OCI-LY3 (cell line): ENCODE measurements around the gene PLLP.

Experiments used
- H2AFZ ChIP-seq: fragments of 200-600, 300-600 bp; shearing (Covaris generic); 2 replicates; pipeline ENCODE4 v1.6.0; 2014; ENCODE audit warnings: antibody characterized with exemption, low read depth, low read length
- H3K27ac ChIP-seq: fragments of 200-600, 300-600 bp; sonication (generic); 2 replicates; pipeline ENCODE4 v1.5.1; 2014; ENCODE audit warnings: mild to moderate bottlenecking, low read length, moderate library complexity, mixed read lengths
- H3K27me3 ChIP-seq: fragments of 200-600, 300-600 bp; sonication (generic); 2 replicates; pipeline ENCODE4 v1.6.1; 2014; ENCODE audit warnings: low read depth, low read length, mixed read lengths
- H3K36me3 ChIP-seq: fragments of 200-600, 300-600 bp; sonication (generic); replicated peaks from 2 replicates; pipeline ENCODE3; 2014; ENCODE audit warnings: low read depth, low read length, mixed read lengths
- H3K4me1 ChIP-seq: fragments of 300-600, 200-600 bp; sonication (generic); 2 replicates; pipeline ENCODE4 v1.6.1; 2014; ENCODE audit warnings: low read length, mixed read lengths
- H3K4me2 ChIP-seq: fragments of 200-600, 300-600 bp; sonication (generic); 2 replicates; pipeline ENCODE4 v1.6.1; 2014; ENCODE audit warnings: low read length, mixed read lengths
- H3K4me3 ChIP-seq: fragments of 300-600, 200-600 bp; sonication (generic); 2 replicates; pipeline ENCODE4 v1.5.1; 2014; ENCODE audit warnings: antibody characterized with exemption, mild to moderate bottlenecking, low read length, moderate library complexity
- H3K79me2 ChIP-seq: fragments of 300-600, 200-600 bp; shearing (Covaris generic); 2 replicates; pipeline ENCODE4 v1.6.1; 2014; ENCODE audit warnings: mild to moderate bottlenecking, low read length, mixed read lengths
- H3K9ac ChIP-seq: fragments of 300-600, 200-600 bp; shearing (Covaris generic); 2 replicates; pipeline ENCODE4 v1.6.0; 2014; ENCODE audit warnings: mild to moderate bottlenecking, low read length, moderate library complexity
- H3K9me3 ChIP-seq: fragments of 200-600, 300-600 bp; shearing (Covaris generic); 2 replicates; pipeline ENCODE4 v1.6.1; 2014; ENCODE audit warnings: low read length, mixed read lengths; ENCODE audit not compliant: insufficient read depth
- H4K20me1 ChIP-seq: fragments of 200-600, 300-600 bp; sonication (generic); 2 replicates; pipeline ENCODE4 v1.6.1; 2016; ENCODE audit warnings: low read length, mixed read lengths; ENCODE audit not compliant: insufficient read depth
- EZH2phosphoT487 ChIP-seq: fragments of 200-600 bp; shearing (Covaris generic); IDR thresholded peaks from 2 replicates; pipeline ENCODE4 v1.6.1; 2018; ENCODE audit warnings: antibody characterized with exemption, mixed run types, low read depth
- TF ChIP-seq, protein P1 (sequence below): fragments of 200-600, 300-600 bp; sonication (generic); IDR thresholded peaks from 2 replicates; pipeline ENCODE4 v1.5.1; 2014; ENCODE audit warnings: antibody characterized with exemption, low read length, low read depth

PLLP gene

DNA sequence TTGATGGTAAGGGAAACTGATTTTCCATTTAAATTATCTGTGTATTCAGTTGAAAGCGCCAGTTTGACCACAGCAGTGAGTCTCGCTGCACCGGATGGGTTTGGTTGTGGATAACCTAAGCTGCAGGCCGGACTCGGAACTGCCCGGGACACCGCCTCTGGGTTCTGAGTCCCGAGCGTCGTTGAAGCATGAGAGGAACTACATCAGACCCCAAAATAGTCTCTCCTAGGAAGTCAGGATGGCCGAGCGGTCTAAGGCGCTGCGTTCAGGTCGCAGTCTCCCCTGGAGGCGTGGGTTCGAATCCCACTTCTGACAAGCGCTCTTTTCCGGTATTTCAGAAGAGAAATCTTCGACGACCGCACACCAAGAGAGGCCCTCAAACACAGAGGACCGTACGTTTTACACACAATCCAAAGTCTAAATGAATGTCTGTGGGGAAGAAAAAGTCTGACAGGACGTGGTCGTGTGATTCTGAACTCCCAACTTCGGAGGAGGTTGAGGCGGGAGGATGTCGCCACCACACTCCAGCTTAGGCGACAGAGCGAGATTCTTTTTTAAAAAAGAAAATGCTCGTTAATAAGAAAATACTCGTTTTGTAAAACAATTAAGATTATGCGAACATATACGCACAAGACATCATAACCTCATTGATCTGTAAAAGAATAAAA lies 15.4 kb upstream of the PLLP start:
- Histone ChIP-seq H4K20me1 (no peaks in the 10 kb centered on the region), H3K36me3 (no peaks in the 10 kb centered on the region), H3K4me3 (peak overlapping the region; percentile 75), H3K4me1 (peaks cover 49% of the 10 kb centered on the region), H3K79me2 (no peaks in the 10 kb centered on the region), H3K9ac (peak overlapping the region; percentile 84), H2AFZ (peak overlapping the region; percentile 81), H3K9me3 (no peaks in the 10 kb centered on the region), H3K27ac (peak overlapping the region; percentile 89), H3K27me3 (no peaks in the 10 kb centered on the region), H3K4me2 (peak overlapping the region; percentile 72)
- TF ChIP-seq EZH2phosphoT487, result no peak
- TF ChIP-seq, protein P1, sequence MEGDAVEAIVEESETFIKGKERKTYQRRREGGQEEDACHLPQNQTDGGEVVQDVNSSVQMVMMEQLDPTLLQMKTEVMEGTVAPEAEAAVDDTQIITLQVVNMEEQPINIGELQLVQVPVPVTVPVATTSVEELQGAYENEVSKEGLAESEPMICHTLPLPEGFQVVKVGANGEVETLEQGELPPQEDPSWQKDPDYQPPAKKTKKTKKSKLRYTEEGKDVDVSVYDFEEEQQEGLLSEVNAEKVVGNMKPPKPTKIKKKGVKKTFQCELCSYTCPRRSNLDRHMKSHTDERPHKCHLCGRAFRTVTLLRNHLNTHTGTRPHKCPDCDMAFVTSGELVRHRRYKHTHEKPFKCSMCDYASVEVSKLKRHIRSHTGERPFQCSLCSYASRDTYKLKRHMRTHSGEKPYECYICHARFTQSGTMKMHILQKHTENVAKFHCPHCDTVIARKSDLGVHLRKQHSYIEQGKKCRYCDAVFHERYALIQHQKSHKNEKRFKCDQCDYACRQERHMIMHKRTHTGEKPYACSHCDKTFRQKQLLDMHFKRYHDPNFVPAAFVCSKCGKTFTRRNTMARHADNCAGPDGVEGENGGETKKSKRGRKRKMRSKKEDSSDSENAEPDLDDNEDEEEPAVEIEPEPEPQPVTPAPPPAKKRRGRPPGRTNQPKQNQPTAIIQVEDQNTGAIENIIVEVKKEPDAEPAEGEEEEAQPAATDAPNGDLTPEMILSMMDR, result no peak

DNA sequence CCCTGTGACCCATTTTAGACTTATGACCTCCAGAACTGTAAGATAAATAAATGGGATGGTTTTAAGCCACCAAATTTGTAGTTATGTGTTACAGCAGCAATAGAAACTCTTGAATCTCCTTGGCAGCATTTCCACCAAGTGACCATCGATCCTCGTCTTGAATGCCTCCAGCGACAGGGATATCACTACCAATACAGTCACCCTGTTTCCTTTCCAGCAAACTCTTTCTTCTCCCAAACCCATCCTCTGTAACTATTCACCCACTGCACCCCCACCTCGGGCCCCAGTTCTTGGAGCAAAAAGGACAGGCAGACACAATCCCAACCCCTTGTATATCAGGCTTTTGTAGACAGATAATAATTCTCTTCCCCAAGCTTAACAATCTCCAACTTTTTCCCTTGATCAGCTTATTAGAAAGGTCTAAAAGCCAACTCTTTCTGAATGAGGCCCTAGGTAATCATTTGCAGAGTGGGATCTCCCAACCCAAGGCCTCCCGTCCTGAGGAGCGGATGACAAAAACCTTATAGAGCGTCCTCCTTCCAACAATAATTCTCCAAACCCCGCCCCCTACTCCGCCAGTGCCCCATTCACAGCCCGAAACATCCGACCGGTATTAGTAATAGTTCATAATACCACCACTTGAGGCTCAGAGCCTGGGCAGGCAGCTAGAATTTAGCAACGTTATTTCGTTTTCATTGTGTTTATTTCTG lies 14.7 kb upstream of the PLLP start:
- TF ChIP-seq, protein P1, result no peak
- TF ChIP-seq EZH2phosphoT487, result no peak
- peaks cover 42% of the 10 kb centered on the region for H3K4me1 ChIP-seq
- no peaks in the 10 kb centered on the region for H3K27me3 ChIP-seq
- H3K27ac ChIP-seq, result peak overlapping the region; percentile 89
- H3K9ac ChIP-seq, result peak overlapping the region; percentile 84
- no peaks in the 10 kb centered on the region for H3K36me3 ChIP-seq
- no peaks in the 10 kb centered on the region for H3K9me3 ChIP-seq
- H2AFZ ChIP-seq, result peak overlapping the region; percentile 81
- peak overlapping the region; percentile 75 for H3K4me3 ChIP-seq
- H3K4me2 ChIP-seq, result peak overlapping the region; percentile 72
- H3K79me2 ChIP-seq, result no peaks in the 10 kb centered on the region
- no peaks in the 10 kb centered on the region for H4K20me1 ChIP-seq

- H4K20me1 ChIP-seq, result no peaks in the 10 kb centered on the region
- peak overlapping the region; percentile 75 for H3K4me3 ChIP-seq
- H3K27me3 ChIP-seq, result no peaks in the 10 kb centered on the region
- H3K9ac ChIP-seq, result peak overlapping the region; percentile 62
- H3K4me1 ChIP-seq, result peaks cover 29% of the 10 kb centered on the region
- peak overlapping the region; percentile 72 for H3K4me2 ChIP-seq
- TF ChIP-seq EZH2phosphoT487, result no peak
- TF ChIP-seq, protein P1, result no peak
- H3K9me3 ChIP-seq, result no peaks in the 10 kb centered on the region
- H3K79me2 ChIP-seq, result no peaks in the 10 kb centered on the region
- H3K36me3 ChIP-seq, result no peaks in the 10 kb centered on the region
- peak overlapping the region; percentile 96 for H2AFZ ChIP-seq
- no peak overlapping the region for H3K27ac ChIP-seq
Measured at GRCh38 chr16:57297856-57298255, 13.4 kb upstream of the PLLP start.
